Activated CD8-positive, alpha-beta T cell treated with anti-CD3 and anti-CD28 coated beads for 36 hours (primary cell): Measurements from ENCODE around the gene MGAT4A. TPM values are rescaled to one million over a fixed set of nuclear protein-coding genes. Genes with fewer than 3 reads are reported as not detected.
"Not testable (repeated sequence)": the region's sequence is repeated elsewhere in the genome, so short reads cannot be mapped to it uniquely, and the experiment has no call there.

Source experiments
- ATAC-seq: fragments of 200-7000 bp; cut with Tn5 transposase; one replicate; pipeline ENCODE4 v1.10.0; 2021; ENCODE audit warnings: mild to moderate bottlenecking, moderate library complexity
- CTCF ChIA-PET: fragments of 350-600 bp; sonication (Branson Sonifier 250); formaldehyde crosslinking; loops from one replicate; lab custom pipeline; 2021; ENCODE audit warnings: antibody characterized with exemption; lab: Charles Lee
- POLR2A ChIA-PET: fragments of 350-600 bp; sonication (Branson Sonifier 250); formaldehyde crosslinking; loops from one replicate; lab custom pipeline; 2021; ENCODE audit warnings: antibody characterized with exemption; lab: Charles Lee
- DNase-seq: peaks from one replicate; pipeline ENCODE4 v3.0.0-alpha.2; 2020
- H3K27ac Mint-ChIP-seq: one replicate; pipeline ENCODE4 v1.8.0; 2021; ENCODE audit warnings: mild to moderate bottlenecking, mixed read lengths
- H3K27me3 Mint-ChIP-seq: one replicate; pipeline ENCODE4 v1.8.0; 2021; ENCODE audit warnings: mixed read lengths
- H3K36me3 Mint-ChIP-seq: one replicate; pipeline ENCODE4 v1.8.0; 2021; ENCODE audit warnings: low read depth, mixed read lengths
- H3K4me1 Mint-ChIP-seq: one replicate; pipeline ENCODE4 v1.8.0; 2021; ENCODE audit warnings: low read depth, mixed read lengths
- H3K4me3 Mint-ChIP-seq: one replicate; pipeline ENCODE4 v1.8.0; 2021; ENCODE audit warnings: mild to moderate bottlenecking, moderate library complexity, mixed read lengths
- H3K9me3 Mint-ChIP-seq: one replicate; pipeline ENCODE4 v1.8.0; 2021; ENCODE audit warnings: mixed read lengths
- intact Hi-C: fragments of 100-400 bp; cut with micrococcal nuclease; formaldehyde crosslinking; loops from one replicate; pipeline ENCODE4 v1.10.0; 2022
- total RNA-seq, 2 experiments: library from RNA; stranded (reverse); gene quantifications; one replicate each; pipeline ENCODE4 v1.2.3, GENCODE V29; 2021
- TF ChIP-seq, protein P1 (sequence below): fragments of 200-600 bp; IDR thresholded peaks from one replicate; pipeline ENCODE4 v1.8.0; 2022; ENCODE audit warnings: antibody characterized with exemption, mild to moderate bottlenecking

MGAT4A gene
- total RNA-seq, 2 experiments from 2014 or later: 57.6 to 59.0 TPM

- Mint-ChIP-seq H3K27me3 (no peaks in the 10 kb centered on the region), H3K4me3 (peak overlapping the region; percentile 81), H3K9me3 (peaks cover 26% of the 10 kb centered on the region), H3K4me1 (peaks cover 63% of the 10 kb centered on the region), H3K27ac (peak overlapping the region; percentile 100), H3K36me3 (peaks cover 73% of the 10 kb centered on the region)
- intact Hi-C loops: loop anchor here (2.0 kb wide), 1 partner anchor 64 kb away; no protein-coding TSS in a partner anchor
- ChIA-PET POLR2A (interaction anchor here (0.8 to 9.5 kb wide), 10 partner anchors 10 to 106 kb away, joined by 3 to 65 read pairs (median 4); partner anchors contain the start of gene MGAT4A), CTCF (interaction anchor here (0.9 to 1.8 kb wide), 9 partner anchors 13 to 172 kb away, joined by 3 to 6 read pairs (median 3); partner anchors contain the start of gene MGAT4A)
- ATAC-seq (peak; percentile 42), DNase-seq (peak; percentile 78)
- TF ChIP-seq, protein P1, sequence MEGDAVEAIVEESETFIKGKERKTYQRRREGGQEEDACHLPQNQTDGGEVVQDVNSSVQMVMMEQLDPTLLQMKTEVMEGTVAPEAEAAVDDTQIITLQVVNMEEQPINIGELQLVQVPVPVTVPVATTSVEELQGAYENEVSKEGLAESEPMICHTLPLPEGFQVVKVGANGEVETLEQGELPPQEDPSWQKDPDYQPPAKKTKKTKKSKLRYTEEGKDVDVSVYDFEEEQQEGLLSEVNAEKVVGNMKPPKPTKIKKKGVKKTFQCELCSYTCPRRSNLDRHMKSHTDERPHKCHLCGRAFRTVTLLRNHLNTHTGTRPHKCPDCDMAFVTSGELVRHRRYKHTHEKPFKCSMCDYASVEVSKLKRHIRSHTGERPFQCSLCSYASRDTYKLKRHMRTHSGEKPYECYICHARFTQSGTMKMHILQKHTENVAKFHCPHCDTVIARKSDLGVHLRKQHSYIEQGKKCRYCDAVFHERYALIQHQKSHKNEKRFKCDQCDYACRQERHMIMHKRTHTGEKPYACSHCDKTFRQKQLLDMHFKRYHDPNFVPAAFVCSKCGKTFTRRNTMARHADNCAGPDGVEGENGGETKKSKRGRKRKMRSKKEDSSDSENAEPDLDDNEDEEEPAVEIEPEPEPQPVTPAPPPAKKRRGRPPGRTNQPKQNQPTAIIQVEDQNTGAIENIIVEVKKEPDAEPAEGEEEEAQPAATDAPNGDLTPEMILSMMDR: no peak
Observed at GRCh38 chr2:98664323-98664722, 66.6 kb downstream of the MGAT4A start.

DNA sequence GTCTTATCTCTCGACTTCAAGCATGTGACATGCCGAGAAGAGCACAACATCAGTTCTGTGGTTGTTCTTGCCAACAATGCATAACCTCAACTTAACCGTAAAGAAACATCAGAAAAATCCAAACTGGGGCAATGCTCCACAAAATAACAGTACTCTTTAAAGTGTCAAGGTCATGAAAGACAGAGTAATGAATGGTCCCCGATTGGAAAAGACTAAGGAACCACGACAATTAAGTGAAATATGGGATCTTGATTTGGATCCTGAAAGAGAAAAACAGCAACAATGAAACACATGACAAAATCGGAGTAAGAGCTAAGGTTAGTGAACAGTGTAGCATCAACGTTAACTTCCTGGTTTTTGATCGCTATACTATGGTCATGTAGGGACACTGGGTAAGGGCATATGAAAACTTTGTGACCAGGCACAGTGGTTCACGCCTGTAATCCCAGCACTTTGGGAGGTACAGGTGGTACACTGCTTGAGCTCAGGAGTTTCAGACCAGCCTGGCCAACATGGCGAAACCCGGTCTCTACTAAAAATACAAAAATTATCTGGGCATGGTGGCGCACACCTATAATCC, 67.3 kb downstream of the MGAT4A start:
- Mint-ChIP-seq H3K27me3 (no peaks in the 10 kb centered on the region), H3K9me3 (peaks cover 24% of the 10 kb centered on the region), H3K27ac (peak overlapping the region; percentile 100), H3K4me3 (peak overlapping the region; percentile 81), H3K36me3 (peaks cover 69% of the 10 kb centered on the region), H3K4me1 (peaks cover 62% of the 10 kb centered on the region)
- no peak for DNase-seq
- ATAC-seq: peak; percentile 43
- TF ChIP-seq, protein P1: no peak
- CTCF ChIA-PET: interaction anchor here (0.9 to 1.8 kb wide), 9 partner anchors 14 to 173 kb away, joined by 3 to 6 read pairs (median 3); partner anchors contain the start of gene MGAT4A
- POLR2A ChIA-PET: interaction anchor here (0.8 to 9.5 kb wide), 9 partner anchors 11 to 107 kb away, joined by 3 to 65 read pairs (median 4); partner anchors contain the start of gene MGAT4A
- intact Hi-C loops: loop anchor here (2.0 kb wide), 1 partner anchor 65 kb away; no protein-coding TSS in a partner anchor

GRCh38 chr2:98659491-98659840, 71.5 kb downstream of the MGAT4A start:
- POLR2A ChIA-PET: interaction anchor here (0.9 to 9.5 kb wide), 6 partner anchors 27 to 173 kb away, joined by 3 to 65 read pairs (median 4); partner anchors contain the start of gene MGAT4A
- Mint-ChIP-seq H3K27ac (peak overlapping the region; percentile 95), H3K4me1 (peaks cover 66% of the 10 kb centered on the region), H3K4me3 (peak overlapping the region; percentile 72), H3K36me3 (peaks cover 34% of the 10 kb centered on the region)
- intact Hi-C loops: loop anchor here (5.0 kb wide), 2 partner anchors 33 to 113 kb away; no protein-coding TSS in a partner anchor
- not testable (repeated sequence) for H3K27me3 Mint-ChIP-seq, H3K9me3 Mint-ChIP-seq
- ATAC-seq (peak; percentile 55), DNase-seq (peak; percentile 58)
- CTCF ChIA-PET: interaction anchor here (0.9 to 6.1 kb wide), 6 partner anchors 15 to 72 kb away, joined by 3 to 37 read pairs (median 4); partner anchors contain the start of gene MGAT4A

DNA sequence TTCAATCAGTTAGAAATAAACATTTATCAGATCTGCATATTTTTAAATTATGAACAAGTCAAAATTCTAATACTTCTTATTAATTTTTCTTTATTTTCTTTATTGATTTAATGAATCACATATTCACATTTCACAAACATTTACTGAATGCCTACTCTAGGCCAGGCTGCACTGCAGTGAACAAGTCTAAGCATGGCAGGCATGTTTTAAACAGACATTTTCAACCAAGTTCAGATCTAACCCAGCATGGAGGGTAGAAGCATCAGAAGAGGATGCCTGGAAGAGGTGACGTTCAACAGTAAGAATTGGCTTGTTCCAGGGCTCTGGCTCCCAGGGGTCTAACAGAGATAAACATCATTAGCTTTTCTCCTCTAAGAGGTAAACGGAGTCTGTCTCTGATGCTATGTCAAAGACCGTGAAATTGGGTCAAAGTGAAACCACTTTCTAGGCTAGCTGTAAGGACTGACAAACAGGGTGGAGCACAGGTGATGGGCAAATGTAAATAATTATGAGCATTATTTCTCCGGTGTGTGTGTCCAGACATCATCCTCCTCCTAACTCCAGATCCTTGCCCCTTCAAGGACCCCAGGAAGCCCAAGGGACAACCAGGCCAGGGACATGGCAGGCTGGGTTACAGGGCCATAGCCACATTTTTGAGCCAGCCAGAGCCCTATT, 72.0 kb downstream of the MGAT4A start:
- Mint-ChIP-seq H3K4me1 (peaks cover 67% of the 10 kb centered on the region), H3K9me3 (peaks cover 9% of the 10 kb centered on the region), H3K4me3 (peak overlapping the region; percentile 72), H3K36me3 (peaks cover 34% of the 10 kb centered on the region), H3K27ac (peak overlapping the region; percentile 95), H3K27me3 (no peaks in the 10 kb centered on the region)
- ChIA-PET POLR2A (interaction anchor here (0.7 to 9.5 kb wide), 5 partner anchors 29 to 173 kb away, joined by 3 to 65 read pairs (median 4); partner anchors contain the start of gene MGAT4A), CTCF (interaction anchor here (0.8 to 6.1 kb wide), 6 partner anchors 16 to 110 kb away, joined by 3 to 37 read pairs (median 4); partner anchors contain the start of gene MGAT4A)
- DNase-seq (peak; percentile 20), ATAC-seq (peak; percentile 57)
- intact Hi-C loops: loop anchor here (5.0 kb wide), 2 partner anchors 33 to 113 kb away; no protein-coding TSS in a partner anchor
- TF ChIP-seq, protein P1: no peak

DNA sequence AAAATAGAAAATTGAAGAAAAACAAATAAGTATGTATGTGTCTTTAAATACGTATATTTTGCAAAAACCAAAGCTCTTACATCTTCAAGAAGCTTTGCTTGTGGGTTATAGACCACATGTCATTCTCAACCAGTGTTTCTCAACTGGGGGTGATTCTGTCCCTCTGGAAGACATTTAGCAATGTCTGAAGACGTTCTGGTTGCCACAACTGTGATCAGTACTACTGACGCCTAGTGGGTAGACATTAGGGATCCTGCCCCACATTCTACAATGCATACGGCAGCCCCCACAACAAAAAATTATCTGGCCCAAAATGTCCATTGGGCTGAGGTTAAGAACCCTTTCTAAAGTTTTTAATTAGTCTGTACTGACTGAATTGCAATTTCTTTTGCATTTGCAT, 74.1 kb downstream of the MGAT4A start:
- H3K36me3 Mint-ChIP-seq: peaks cover 40% of the 10 kb centered on the region
- ChIA-PET CTCF (interaction anchor here (0.6 to 6.1 kb wide), 18 partner anchors 10 to 181 kb away, joined by 3 to 37 read pairs (median 4); partner anchors contain the start of gene MGAT4A), POLR2A (interaction anchor here (0.7 to 9.5 kb wide), 9 partner anchors 46 to 680 kb away, joined by 3 to 65 read pairs (median 4); partner anchors contain the start of genes EIF5B and MGAT4A)
- peak overlapping the region; percentile 69 for H3K4me3 Mint-ChIP-seq
- peaks cover 9% of the 10 kb centered on the region for H3K9me3 Mint-ChIP-seq
- ATAC-seq (peak; percentile 48), DNase-seq (peak; percentile 49)
- H3K27me3 Mint-ChIP-seq: no peaks in the 10 kb centered on the region
- peak overlapping the region; percentile 97 for H3K27ac Mint-ChIP-seq
- intact Hi-C loops: loop anchor here (5.0 kb wide), 2 partner anchors 36 to 116 kb away; no protein-coding TSS in a partner anchor
- peaks cover 76% of the 10 kb centered on the region for H3K4me1 Mint-ChIP-seq
- TF ChIP-seq, protein P1: no peak
